Inferior parietal cortex (tissue), 1 donor: ENCODE measurements around the gene LRRC70.
"Not testable (repeated sequence)": the region's sequence is repeated elsewhere in the genome, so short reads cannot be mapped to it uniquely, and the experiment has no call there.

ENCODE experiments used
- DNase-seq: peaks from one replicate; pipeline ENCODE4 v3.0.0-alpha.2; 2016; ENCODE audit errors: extremely low spot score

Gene LRRC70

DNA sequence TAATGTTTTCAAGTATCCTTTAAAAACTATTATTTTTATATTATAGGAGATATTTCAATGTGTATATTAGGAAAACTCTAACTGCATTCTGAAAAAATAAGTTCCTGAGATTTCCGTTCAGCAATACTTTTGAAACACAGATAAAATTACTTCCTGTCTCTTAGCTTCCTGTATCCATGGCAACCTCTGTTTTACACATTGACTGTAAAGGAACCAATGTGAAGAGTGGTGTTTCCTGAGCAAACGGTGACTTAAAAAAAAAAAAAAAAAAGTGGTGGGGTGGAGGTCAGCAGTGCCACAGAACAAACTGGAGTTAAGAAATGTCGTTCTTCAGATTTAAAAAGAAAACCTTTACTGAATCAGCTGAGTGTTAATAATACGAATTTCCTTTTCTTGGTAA lies at the start of gene LRRC70:
TSS of gene LRRC70 (plus strand) at position 280 of the 400 bp plus-strand sequence. CDS start 620 bp downstream, outside the sequence.
- no peak for DNase-seq

GRCh38 chr5:62533597-62533996 lies 45.0 kb upstream of the LRRC70 start:
- DNase-seq: no peak

GRCh38 chr5:62534461-62535236 lies 44.0 kb upstream of the LRRC70 start:
- DNase-seq: no peak

- no peak for DNase-seq
These were observed 42.4 kb upstream of the LRRC70 start for GRCh38 chr5:62536232-62536631.

GRCh38 chr5:62536783-62537182 lies 41.8 kb upstream of the LRRC70 start:
- DNase-seq: no peak

DNA sequence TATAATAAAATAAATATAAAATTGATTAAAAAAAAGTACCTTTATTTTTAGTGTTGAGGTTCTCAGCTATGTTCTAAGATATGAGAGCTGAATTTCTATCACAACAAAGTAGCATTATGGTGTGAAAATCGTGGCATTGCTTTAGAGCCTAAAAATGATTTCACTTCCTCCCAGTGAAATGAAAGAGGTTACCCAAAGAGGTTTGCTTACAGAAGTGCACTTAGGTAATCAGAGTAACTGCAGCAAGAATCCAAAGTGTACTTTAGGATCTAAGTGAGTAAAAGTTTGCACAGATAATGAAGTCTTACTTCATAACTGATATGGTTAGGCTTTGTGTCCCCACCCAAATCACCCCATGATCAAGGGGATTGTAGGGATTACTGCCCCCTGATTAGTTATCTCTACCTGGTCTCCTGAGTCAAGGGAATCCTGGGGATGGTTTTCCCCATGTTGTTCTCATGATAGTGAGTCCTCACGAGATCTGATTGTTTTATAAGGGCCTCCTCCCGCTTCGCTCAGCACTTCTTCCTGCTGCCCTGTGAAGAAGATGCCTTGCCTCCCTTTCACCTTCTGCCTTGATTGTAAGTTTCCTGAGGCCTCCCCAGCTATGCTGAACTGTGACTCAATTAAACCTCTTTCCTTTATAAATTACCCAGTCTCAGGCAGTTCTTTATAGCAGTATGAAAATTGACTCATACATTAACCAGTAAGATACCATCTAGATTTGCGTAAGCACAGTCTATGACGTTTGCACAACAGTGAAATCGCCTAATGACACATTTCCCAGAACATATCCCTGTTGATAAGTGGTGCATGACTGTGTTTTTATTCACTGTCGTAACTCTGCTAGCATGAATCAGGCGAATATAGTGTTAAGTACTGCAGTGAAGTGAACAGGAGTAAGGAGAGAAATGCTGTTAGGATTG lies 40.3 kb upstream of the LRRC70 start:
- no peak for DNase-seq

- no peak for DNase-seq
These were observed 35.9 kb upstream of the LRRC70 start for GRCh38 chr5:62542720-62543119.

DNA sequence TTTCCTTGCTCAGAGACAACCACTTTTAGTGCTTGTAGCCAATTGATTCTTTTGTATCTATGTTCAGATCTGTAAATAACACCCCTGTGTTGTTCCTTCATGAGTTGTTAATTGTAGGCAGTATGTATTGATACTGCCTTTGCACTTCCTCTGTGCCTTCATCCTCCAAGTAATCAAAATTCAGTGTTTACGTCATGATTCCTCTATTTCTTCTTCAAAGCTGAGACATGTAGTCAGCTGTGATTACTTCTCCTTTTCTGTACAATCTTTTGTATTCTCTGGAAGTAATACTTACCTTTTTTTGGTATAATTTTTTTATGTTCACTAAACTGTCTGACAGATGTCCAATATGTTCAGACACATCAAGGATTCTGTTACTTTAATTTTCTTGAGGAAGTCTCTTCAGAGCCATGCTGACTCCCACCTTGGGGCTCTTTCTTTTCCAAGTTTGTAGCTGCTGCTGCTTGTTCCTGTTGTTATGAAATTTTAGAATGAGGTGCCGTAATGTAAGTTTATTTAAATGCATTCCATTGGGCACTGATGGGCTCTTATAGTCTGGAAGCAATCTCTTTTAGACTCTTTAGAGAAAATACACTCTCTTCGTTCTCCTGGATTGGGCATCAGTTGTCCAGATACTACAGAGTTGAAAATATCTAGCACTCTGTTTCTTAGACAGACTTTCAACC lies 30.5 kb upstream of the LRRC70 start:
- no peak for DNase-seq

- no peak for DNase-seq
These were observed 28.5 kb upstream of the LRRC70 start for GRCh38 chr5:62550103-62550502.

GRCh38 chr5:62555930-62556329 lies 22.7 kb upstream of the LRRC70 start:
- no peak for DNase-seq

- no peak for DNase-seq
These were observed 19.7 kb upstream of the LRRC70 start for GRCh38 chr5:62558941-62559340.

DNA sequence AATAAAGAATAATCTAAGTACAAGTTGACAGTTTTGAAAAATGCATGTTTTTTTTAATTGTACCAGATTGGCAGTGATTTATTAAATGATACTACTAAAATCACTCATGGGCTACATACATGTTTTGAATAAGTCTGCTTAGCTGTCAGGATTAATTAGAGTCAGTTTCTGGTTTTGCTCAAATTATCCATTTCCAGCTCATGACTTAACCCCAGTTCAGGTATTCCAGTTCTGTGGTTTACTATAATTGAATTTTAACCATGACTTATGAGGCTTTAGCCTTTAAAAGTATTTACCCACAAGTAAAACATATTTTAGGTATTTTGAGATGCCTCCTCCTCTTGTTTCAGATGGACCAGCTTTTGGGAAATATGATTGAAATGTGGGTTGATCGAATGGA lies 17.8 kb upstream of the LRRC70 start:
- DNase-seq: no peak

DNA sequence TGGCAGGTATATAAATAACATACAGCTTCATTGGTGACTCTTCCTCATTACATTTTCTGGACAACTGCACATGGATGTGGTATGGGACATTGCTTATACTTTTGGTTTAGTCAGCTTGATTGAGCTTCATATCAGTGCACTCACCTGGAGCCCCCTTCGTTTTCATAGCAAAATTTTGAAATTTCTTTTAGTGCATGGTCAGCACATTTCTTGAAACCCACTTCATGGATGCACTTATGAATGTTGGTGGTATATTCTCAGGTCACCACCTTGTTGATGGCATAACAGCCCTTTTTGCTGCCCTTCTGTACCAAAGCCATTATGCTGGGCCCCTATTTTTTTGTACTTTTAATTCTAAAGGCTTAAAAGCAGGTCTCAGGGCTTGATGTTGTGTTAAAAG lies 16.7 kb upstream of the LRRC70 start:
- DNase-seq: no peak

GRCh38 chr5:62562867-62563266 lies 15.8 kb upstream of the LRRC70 start:
- no peak for DNase-seq

DNA sequence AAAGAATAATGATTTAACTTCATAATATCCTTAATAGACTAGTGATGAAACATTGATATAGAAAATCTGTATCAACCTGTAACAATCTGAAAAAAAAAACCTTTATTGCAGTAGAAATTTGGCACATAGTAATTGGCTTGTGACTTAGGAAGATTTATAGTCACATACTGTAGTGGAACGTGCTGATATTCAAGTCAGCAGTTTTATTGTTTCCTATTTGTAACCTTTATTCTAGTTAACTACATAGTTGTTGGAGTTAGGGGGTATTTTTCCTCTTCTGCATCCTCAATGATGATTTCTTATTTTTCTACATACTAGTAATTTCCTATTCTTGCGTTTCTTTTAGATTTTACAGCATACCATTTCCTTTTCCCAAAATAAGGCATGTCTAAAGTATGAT lies 14.5 kb upstream of the LRRC70 start:
- DNase-seq: no peak

- not testable (repeated sequence) for DNase-seq
These were observed 12.9 kb upstream of the LRRC70 start for GRCh38 chr5:62565740-62566139.

DNA sequence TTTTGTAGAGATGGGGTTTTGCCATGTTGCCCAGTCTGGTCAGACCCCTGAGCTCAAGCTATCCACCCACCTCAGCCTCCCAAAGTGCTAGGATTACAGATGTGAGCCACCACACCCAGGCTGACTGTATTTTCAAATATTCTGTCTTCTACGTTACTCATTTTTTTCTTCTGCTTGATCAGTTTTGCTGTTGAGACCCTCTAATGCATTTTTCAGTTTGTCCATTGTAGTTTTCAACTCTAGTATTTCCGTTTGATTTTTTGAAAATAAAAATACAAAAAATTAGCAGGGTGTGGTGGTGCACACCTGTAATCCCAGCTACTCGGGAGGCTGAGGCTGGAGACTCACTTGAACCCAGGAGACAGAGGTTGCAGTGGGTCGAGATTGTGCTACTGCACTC lies 10.5 kb upstream of the LRRC70 start:
- no peak for DNase-seq

- DNase-seq: no peak
These were observed 9.7 kb upstream of the LRRC70 start for GRCh38 chr5:62568800-62569432.

DNA sequence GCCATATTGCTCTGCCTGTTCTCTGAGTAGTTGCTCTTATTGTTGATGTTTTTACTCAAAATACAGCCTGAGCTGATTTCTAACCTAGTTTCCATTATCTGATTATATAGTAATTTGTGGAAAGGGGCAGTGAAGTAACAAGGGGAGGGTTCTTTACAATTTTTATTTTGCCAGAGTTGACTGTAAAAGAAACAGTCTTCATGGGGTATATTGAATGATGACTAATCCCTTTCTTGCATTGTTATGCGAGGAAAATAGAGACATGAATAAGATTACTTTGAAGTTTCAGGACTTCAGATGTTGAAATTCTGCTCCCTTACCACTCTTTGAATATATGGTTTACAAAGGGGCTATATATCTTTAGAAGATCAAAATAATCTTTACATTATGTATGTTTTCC lies 9.1 kb upstream of the LRRC70 start:
- DNase-seq: no peak

- DNase-seq: no peak
These were observed 5.6 kb upstream of the LRRC70 start for GRCh38 chr5:62572918-62573514.

GRCh38 chr5:62574599-62574998 lies 4.0 kb upstream of the LRRC70 start:
- DNase-seq: no peak
